Measurements from ENCODE around the gene NKAPD1. TPM values are rescaled to one million over a fixed set of nuclear protein-coding genes. Genes with fewer than 3 reads are reported as not detected.
A peak's percentile ranks its signal among the peaks of the same experiment; 100 is the strongest.

Gene NKAPD1
- total RNA-seq, 2 donors from 2014 or later: 13.5 to 13.9 TPM

GRCh38 chr11:112128483-112129121 lies 54.5 kb downstream of the NKAPD1 start:
- DNase-seq (peak; percentile 89 to 92), ATAC-seq (peak; percentile 72)
- intact Hi-C loops (cut with DNase I, micrococcal nuclease): no loop called here

GRCh38 chr11:112129656-112130055 lies 55.6 kb downstream of the NKAPD1 start:
- intact Hi-C loops (cut with DNase I, micrococcal nuclease): no loop called here
- ATAC-seq (no peak), DNase-seq (peak in 1 of 2 donors; percentile 36)

GRCh38 chr11:112132737-112133136 lies 58.6 kb downstream of the NKAPD1 start:
- ATAC-seq: no peak
- intact Hi-C loops (cut with DNase I, micrococcal nuclease): no loop called here
- DNase-seq: no peak

GRCh38 chr11:112134473-112134872 lies 60.4 kb downstream of the NKAPD1 start:
- no peak for DNase-seq
- intact Hi-C loops (cut with DNase I, micrococcal nuclease): no loop called here
- ATAC-seq: peak; percentile 68

Other genes with a start within 250 kb of the NKAPD1 start
- gene ALG9, start 202.7 kb upstream of the NKAPD1 start, total RNA-seq: 10 to 100 TPM; 20.6 to 23.4 TPM
- 1 to 10 TPM; 1.2 to 1.9 TPM for gene FDXACB1, start 195.1 kb upstream of the NKAPD1 start, total RNA-seq
- 10 to 100 TPM; 19.1 to 23.0 TPM for gene CFAP68, start 194.8 kb upstream of the NKAPD1 start, total RNA-seq
- gene CRYAB, start 162.5 kb upstream of the NKAPD1 start, total RNA-seq: 100 to 1,000 TPM in 1 of 2 donors, 10 to 100 TPM in 1; 11.5 to 100 TPM
- gene HSPB2, start 161.6 kb upstream of the NKAPD1 start, total RNA-seq: 1 to 10 TPM in 1 of 2 donors, under 1 TPM in 1; 0.73 to 3.1 TPM
- 10 to 100 TPM in 1 of 2 donors, 1 to 10 TPM in 1; 8.5 to 10.1 TPM for gene C11orf52, start 155.4 kb upstream of the NKAPD1 start, total RNA-seq
- gene DIXDC1, start 137.0 kb upstream of the NKAPD1 start, total RNA-seq: 10 to 100 TPM in 1 of 2 donors, 1 to 10 TPM in 1; 7.7 to 14.2 TPM
- 10 to 100 TPM; 51.1 to 75.3 TPM for gene DLAT, start 48.9 kb upstream of the NKAPD1 start, total RNA-seq
- under 1 TPM; 0.92 to 0.98 TPM for gene PIH1D2, start 282 bp upstream of the NKAPD1 start, total RNA-seq
- 10 to 100 TPM; 49.1 to 65.1 TPM for gene TIMM8B, start 12.5 kb downstream of the NKAPD1 start, total RNA-seq
- 100 to 1,000 TPM; 215 to 252 TPM for gene SDHD, start 12.6 kb downstream of the NKAPD1 start, total RNA-seq
- 100 to 1,000 TPM in 1 of 2 donors, 10 to 100 TPM in 1; 74.7 to 154 TPM for gene IL18, start 89.8 kb downstream of the NKAPD1 start, total RNA-seq
- under 1 TPM; 0.31 to 0.39 TPM for gene TEX12, start 93.1 kb downstream of the NKAPD1 start, total RNA-seq
- gene BCO2, start 101.2 kb downstream of the NKAPD1 start, total RNA-seq: 1 to 10 TPM; 3.4 to 4.3 TPM
- 10 to 100 TPM; 33.0 to 36.6 TPM for gene PTS, start 152.1 kb downstream of the NKAPD1 start, total RNA-seq
- gene PLET1, start 186.6 kb downstream of the NKAPD1 start, total RNA-seq: not detected

Data from left colon (tissue), 2 donors.